Mesendoderm (in vitro differentiated cells): ENCODE measurements around the gene NRF1.
A peak's percentile ranks its signal among the peaks of the same experiment; 100 is the strongest.

Source experiments
- DNase-seq: peaks from one replicate; pipeline ENCODE4 v3.0.0; 2013
- H2AK5ac ChIP-seq: 2 replicates; pipeline ENCODE4 v1.6.1; 2013; ENCODE audit warnings: low read length, inconsistent platforms
- H2BK120ac ChIP-seq: 2 replicates; pipeline ENCODE4 v1.6.1; 2013; ENCODE audit warnings: low read depth, mild to moderate bottlenecking, low read length, moderate library complexity, mixed read lengths
- H2BK15ac ChIP-seq: replicated peaks from 2 replicates; pipeline ENCODE4 v1.6.1; 2013; ENCODE audit warnings: low read depth, mild to moderate bottlenecking, moderate library complexity
- H2BK5ac ChIP-seq: 2 replicates; pipeline ENCODE4 v1.6.1; 2013; ENCODE audit warnings: low read length, inconsistent platforms
- H3K18ac ChIP-seq: 2 replicates; pipeline ENCODE4 v1.6.1; 2013; ENCODE audit warnings: mild to moderate bottlenecking, low read length, mixed read lengths
- H3K23ac ChIP-seq: one replicate; pipeline ENCODE4 v1.6.1; 2013; ENCODE audit warnings: low read length
- H3K27ac ChIP-seq: 2 replicates; pipeline ENCODE4 v1.5.1; 2013; ENCODE audit warnings: low read depth, mild to moderate bottlenecking, inconsistent platforms, low read length, moderate library complexity
- H3K27me3 ChIP-seq: 2 replicates; pipeline ENCODE4 v1.6.1; 2013; ENCODE audit warnings: low read length, control low read depth, mild to moderate bottlenecking, inconsistent platforms; ENCODE audit not compliant: insufficient read depth, poor library complexity
- H3K36me3 ChIP-seq: 2 replicates; pipeline ENCODE4 v1.6.1; 2013; ENCODE audit warnings: low read length, inconsistent platforms; ENCODE audit not compliant: control insufficient read depth, insufficient read depth
- H3K4ac ChIP-seq: one replicate; pipeline ENCODE4 v1.6.1; 2013; ENCODE audit warnings: low read depth, mild to moderate bottlenecking, low read length, moderate library complexity
- H3K4me1 ChIP-seq: 2 replicates; pipeline ENCODE4 v1.6.1; 2013; ENCODE audit warnings: low read depth, low read length, inconsistent platforms; ENCODE audit not compliant: control insufficient read depth
- H3K4me2 ChIP-seq: 2 replicates; pipeline ENCODE4 v1.6.1; 2013; ENCODE audit warnings: low read length
- H3K4me3 ChIP-seq: 2 replicates; pipeline ENCODE4 v1.5.1; 2013; ENCODE audit warnings: mild to moderate bottlenecking, low read length
- H3K56ac ChIP-seq: one replicate; pipeline ENCODE4 v1.6.1; 2013; ENCODE audit warnings: low read length
- H3K79me1 ChIP-seq: 2 replicates; pipeline ENCODE4 v1.6.1; 2013; ENCODE audit warnings: low read length, inconsistent platforms
- H3K79me2 ChIP-seq: 2 replicates; pipeline ENCODE4 v1.6.1; 2013; ENCODE audit warnings: mild to moderate bottlenecking, low read length; ENCODE audit not compliant: control insufficient read depth, insufficient read depth
- H3K9ac ChIP-seq: 2 replicates; pipeline ENCODE4 v1.6.1; 2013; ENCODE audit warnings: low read length, inconsistent platforms
- H4K5ac ChIP-seq: one replicate; pipeline ENCODE4 v1.6.1; 2013; ENCODE audit warnings: low read length
- H4K8ac ChIP-seq: one replicate; pipeline ENCODE4 v1.6.1; 2013; ENCODE audit warnings: low read depth, mild to moderate bottlenecking, control low read depth, low read length, moderate library complexity
- WGBS: extraction: QIAGEN DNeasy Blood & Tissue Kit; methylation state at CpG from one replicate; pipeline ENCODE4 v1.1.7; 2013; ENCODE audit warnings: low lambda C conversion rate, missing lambda C conversion rate; ENCODE audit not compliant: insufficient coverage; ENCODE audit errors: extremely low coverage; 5-methylcytosine and 5-hydroxymethylcytosine counted together
- small RNA-seq: library from polyadenylated mRNA; stranded (forward); fragments of <200 nt; extraction: miRNeasy Mini kit (QIAGEN cat#:217004); gene quantifications from one replicate; pipeline ENCODE3, GENCODE V24; 2013; ENCODE audit not compliant: insufficient read depth

NRF1 gene

DNA sequence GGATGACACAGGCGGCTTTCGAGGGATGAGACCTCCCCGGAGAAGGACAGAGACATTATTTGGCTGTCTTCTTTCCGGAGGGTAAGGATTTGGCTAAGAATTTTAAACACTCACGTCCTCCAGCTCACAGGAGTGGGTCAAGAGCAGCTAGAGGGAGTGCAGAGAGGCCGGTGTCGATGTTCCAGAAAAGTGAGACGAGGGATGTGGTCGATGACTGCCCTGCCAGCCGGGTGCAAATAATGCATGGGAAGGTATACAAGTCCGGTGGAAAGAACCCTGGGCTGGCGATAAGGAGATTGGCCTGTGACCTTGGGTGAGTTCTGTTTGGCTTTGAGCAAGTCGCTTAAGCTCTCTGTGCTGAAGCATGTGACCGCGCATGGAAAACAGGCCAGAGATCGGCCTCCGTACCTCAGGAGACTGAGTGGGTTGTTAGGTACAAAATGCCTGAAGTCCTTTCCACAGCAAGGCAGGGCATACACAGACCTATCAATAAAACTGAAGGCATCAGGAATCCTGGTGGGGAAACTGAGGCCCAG is 192.1 kb downstream of the NRF1 start:
- Histone ChIP-seq H3K18ac (no peak overlapping the region), H2BK15ac (no peak overlapping the region), H2BK120ac (no peak overlapping the region), H3K4me1 (no peaks in the 10 kb centered on the region), H2BK5ac (no peak overlapping the region), H3K4ac (no peak overlapping the region), H3K27me3 (no peaks in the 10 kb centered on the region), H4K5ac (no peak overlapping the region), H3K79me2 (no peaks in the 10 kb centered on the region), H3K27ac (no peak overlapping the region), H3K23ac (no peak overlapping the region), H3K79me1 (no peaks in the 10 kb centered on the region), H3K9ac (no peak overlapping the region), H3K56ac (no peak overlapping the region), H3K4me2 (no peak overlapping the region), H3K4me3 (no peak overlapping the region), H2AK5ac (no peak overlapping the region), H3K36me3 (no peaks in the 10 kb centered on the region), H4K8ac (no peak overlapping the region)
- no peak for DNase-seq
- WGBS = no CpG with 5 or more reads among the region's 17 CpGs

DNA sequence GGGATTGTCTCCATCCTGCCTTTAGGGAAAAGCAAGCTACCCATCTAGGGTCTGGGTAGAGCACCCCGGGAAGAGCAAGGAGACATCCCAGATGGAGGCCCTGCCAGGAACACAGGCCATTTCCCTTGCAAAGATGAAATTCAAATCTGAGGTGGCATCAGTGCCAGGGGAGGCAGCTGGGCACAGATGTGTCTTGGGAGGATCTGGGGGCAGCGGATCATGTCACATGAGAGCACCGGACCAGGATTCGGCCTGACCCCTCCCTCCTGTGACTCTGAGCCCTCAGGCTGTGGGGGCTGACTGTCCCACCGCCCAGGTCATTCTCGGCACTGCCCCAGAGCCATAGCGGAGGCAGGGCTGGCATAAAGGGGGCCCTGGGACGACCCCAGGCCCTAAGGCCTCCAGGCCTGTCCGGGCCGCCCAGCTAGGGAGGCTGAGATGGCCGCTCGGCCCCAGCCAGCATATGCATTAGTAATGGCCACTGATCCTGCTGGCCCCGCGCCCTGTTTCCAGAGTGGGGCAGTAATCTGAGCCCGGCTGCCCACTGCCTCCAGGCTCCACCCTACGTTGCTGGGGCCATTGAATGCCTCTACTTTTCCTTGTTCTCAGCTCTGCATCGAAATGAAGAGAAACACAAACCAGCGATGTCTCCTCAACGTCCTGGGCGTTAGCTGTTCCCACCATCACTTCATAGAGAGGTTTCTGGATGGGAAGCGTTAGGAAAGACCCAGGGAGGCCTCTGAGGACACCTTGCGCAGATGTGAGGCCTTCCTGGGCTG is 192.8 kb downstream of the NRF1 start:
- Histone ChIP-seq H3K79me2 (no peaks in the 10 kb centered on the region), H3K18ac (no peak overlapping the region), H3K79me1 (no peaks in the 10 kb centered on the region), H3K4ac (no peak overlapping the region), H4K8ac (no peak overlapping the region), H3K4me2 (no peak overlapping the region), H2BK120ac (no peak overlapping the region), H3K23ac (no peak overlapping the region), H3K4me1 (no peaks in the 10 kb centered on the region), H3K9ac (no peak overlapping the region), H3K27ac (no peak overlapping the region), H3K56ac (no peak overlapping the region), H4K5ac (no peak overlapping the region), H2BK5ac (no peak overlapping the region), H3K4me3 (no peak overlapping the region), H3K36me3 (no peaks in the 10 kb centered on the region), H2BK15ac (no peak overlapping the region), H2AK5ac (no peak overlapping the region), H3K27me3 (no peaks in the 10 kb centered on the region)
- no peak for DNase-seq
- WGBS = no CpG with 5 or more reads among the region's 22 CpGs

DNA sequence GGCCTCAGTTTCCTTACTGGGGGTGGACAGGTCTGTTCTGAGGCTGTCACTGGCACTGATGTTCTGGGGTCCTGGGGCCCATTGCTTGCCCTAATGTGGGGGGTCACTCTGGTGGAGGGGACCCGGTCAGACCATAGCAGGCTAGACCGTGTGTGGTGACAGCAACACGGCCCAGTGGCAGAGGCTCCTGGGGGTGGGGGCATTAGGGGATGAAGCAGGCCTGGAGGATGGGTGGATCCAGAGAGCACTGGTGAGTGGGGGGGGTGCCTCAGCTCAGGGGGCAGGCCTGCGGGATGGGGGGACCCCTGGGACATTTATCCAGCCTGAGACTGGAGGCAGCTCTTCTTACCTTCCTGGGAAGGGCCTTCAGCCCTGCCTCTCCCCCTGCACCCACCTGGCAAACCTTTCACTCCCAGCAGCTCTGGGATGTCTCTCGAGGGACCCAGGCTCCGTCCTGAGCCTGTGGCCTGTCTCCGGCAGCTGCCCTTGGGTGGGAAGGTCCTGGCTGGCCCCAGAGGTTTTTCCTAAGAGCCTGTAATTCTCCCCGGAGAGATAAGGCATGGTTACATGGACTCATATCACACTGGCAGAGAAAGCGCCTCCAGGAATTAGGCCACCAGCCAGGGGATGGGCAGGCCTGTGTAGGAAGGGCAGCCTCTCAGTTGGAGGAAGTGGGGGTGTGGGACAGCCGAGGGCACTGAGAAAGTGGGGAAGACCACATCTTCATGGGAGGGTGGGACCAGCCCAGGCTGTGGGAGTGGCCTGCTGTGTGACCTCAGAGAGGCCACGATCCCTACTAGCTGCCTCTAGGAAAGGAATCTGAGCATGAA is 193.6 kb downstream of the NRF1 start:
- no peaks in the 10 kb centered on the region for H3K36me3 ChIP-seq
- no peak overlapping the region for H3K23ac ChIP-seq
- H3K4me1 ChIP-seq = no peaks in the 10 kb centered on the region
- no peak for DNase-seq
- no peaks in the 10 kb centered on the region for H3K79me1 ChIP-seq
- no peak overlapping the region for H3K9ac ChIP-seq
- no peak overlapping the region for H3K56ac ChIP-seq
- H3K4me2 ChIP-seq = no peak overlapping the region
- no peaks in the 10 kb centered on the region for H3K27me3 ChIP-seq
- H2BK15ac ChIP-seq = no peak overlapping the region
- no peak overlapping the region for H3K18ac ChIP-seq
- no peak overlapping the region for H2BK120ac ChIP-seq
- no peaks in the 10 kb centered on the region for H3K79me2 ChIP-seq
- H2AK5ac ChIP-seq = no peak overlapping the region
- H3K4me3 ChIP-seq = no peak overlapping the region
- no peak overlapping the region for H2BK5ac ChIP-seq
- no peak overlapping the region for H4K8ac ChIP-seq
- H4K5ac ChIP-seq = no peak overlapping the region
- H3K27ac ChIP-seq = no peak overlapping the region
- no CpG with 5 or more reads among the region's 11 CpGs for WGBS
- no peak overlapping the region for H3K4ac ChIP-seq

Small RNA genes lying within 50 kb of the gene (small RNA-seq; reads per million reads assigned to genes)
- 68,339 reads per million, percentile 100 among the genes with 10 or more reads in this experiment for gene MIR182
- gene MIR183 = 6,800 reads per million, percentile 100 among the genes with 10 or more reads in this experiment
- gene MIR96 = 121 reads per million, percentile 96 among the genes with 10 or more reads in this experiment
